ENCODE results near the gene HMGA1.

HMGA1 gene

DNA sequence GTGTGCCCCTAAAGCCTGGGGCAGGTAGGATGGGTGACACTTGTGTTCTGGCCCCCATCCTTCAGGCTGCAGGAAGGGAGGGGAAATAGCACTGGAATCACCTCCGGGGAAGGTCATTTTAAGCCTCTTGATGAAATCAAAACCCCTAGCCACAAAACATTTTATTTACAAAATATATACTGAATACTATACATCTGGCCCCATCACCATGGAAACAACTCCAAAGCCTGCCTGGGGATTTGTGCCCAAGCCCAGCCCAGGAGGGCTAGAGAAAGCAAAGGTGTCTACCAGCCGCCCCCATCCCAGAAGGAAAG, 9.5 kb downstream of the HMGA1 start:
- H3K36me3 ChIP-seq (ENCODE audit: control insufficient read depth in 1 of 2, insufficient read depth in 2 of 2, low read length in 2 of 2), result peaks cover 35 to 39% of the 10 kb centered on the region in 2 experiments
- H2AFZ ChIP-seq (ENCODE audit: insufficient read depth, low read length, poor library complexity), result no peak overlapping the region
- H2AK5ac ChIP-seq (ENCODE audit: low read length), result no peak overlapping the region
- no peak overlapping the region for H2BK12ac ChIP-seq (ENCODE audit: low read length)
- H3K18ac ChIP-seq (ENCODE audit: low read length), result no peak overlapping the region
- no peak for DNase-seq
- no peaks in the 10 kb centered on the region for H3K27me3 ChIP-seq (ENCODE audit: insufficient read depth, low read length)
- no peak overlapping the region for H3K4me3 ChIP-seq (ENCODE audit: low read depth, low read length)
- peaks cover 10% of the 10 kb centered on the region for H3K79me1 ChIP-seq (ENCODE audit: low read length)
- H3K14ac ChIP-seq (ENCODE audit: low read length), result no peak overlapping the region
- H3K4me1 ChIP-seq (ENCODE audit: control insufficient read depth in 1 of 2, insufficient read depth in 2 of 2, low read length in 2 of 2), result peaks cover 11 to 26% of the 10 kb centered on the region in 2 experiments
- no peak overlapping the region for H3K27ac ChIP-seq (ENCODE audit: low read depth, low read length)
- H2BK5ac ChIP-seq (ENCODE audit: low read depth, low read length, poor library complexity), result no peak overlapping the region
- H3K9ac ChIP-seq (ENCODE audit: low read length), result no peak overlapping the region
- H3K9me3 ChIP-seq (ENCODE audit: insufficient read depth, low read depth, low read length), result no peaks in the 10 kb centered on the region
- WGBS (ENCODE audit: extremely low coverage, insufficient coverage, insufficient read length), result no CpG with 5 or more reads among the region's 2 CpGs
- H3K23ac ChIP-seq (ENCODE audit: low read length), result no peak overlapping the region
- no peak overlapping the region for H2BK120ac ChIP-seq (ENCODE audit: insufficient read depth, low read length, poor library complexity)
- H3K4ac ChIP-seq (ENCODE audit: low read depth, low read length), result no peak overlapping the region
- H4K91ac ChIP-seq (ENCODE audit: low read depth, low read length), result no peak overlapping the region
- peaks cover 5% of the 10 kb centered on the region for H3K79me2 ChIP-seq (ENCODE audit: control insufficient read depth, insufficient read depth, low read length, poor library complexity)
- H4K12ac ChIP-seq (ENCODE audit: low read depth, low read length), result no peak overlapping the region
- H3K4me2 ChIP-seq (ENCODE audit: low read length), result no peak overlapping the region
- H4K8ac ChIP-seq (ENCODE audit: low read depth, low read length), result no peak overlapping the region

GRCh38 chr6:34246563-34247391, 10.1 kb downstream of the HMGA1 start:
- Histone ChIP-seq H3K23ac (ENCODE audit: low read length) (no peak overlapping the region), H3K4me1 (ENCODE audit: control insufficient read depth in 1 of 2, insufficient read depth in 2 of 2, low read length in 2 of 2) (peaks cover 11 to 25% of the 10 kb centered on the region in 2 experiments), H2BK12ac (ENCODE audit: low read length) (no peak overlapping the region), H2AFZ (ENCODE audit: insufficient read depth, low read length, poor library complexity) (no peak overlapping the region), H3K18ac (ENCODE audit: low read length) (no peak overlapping the region), H3K27ac (ENCODE audit: low read depth, low read length) (no peak overlapping the region), H2BK120ac (ENCODE audit: insufficient read depth, low read length, poor library complexity) (no peak overlapping the region), H4K12ac (ENCODE audit: low read depth, low read length) (no peak overlapping the region), H3K79me1 (ENCODE audit: low read length) (peaks cover 10% of the 10 kb centered on the region), H3K4me2 (ENCODE audit: low read length) (no peak overlapping the region), H3K27me3 (ENCODE audit: insufficient read depth, low read length) (no peaks in the 10 kb centered on the region), H3K14ac (ENCODE audit: low read length) (no peak overlapping the region), H2AK5ac (ENCODE audit: low read length) (no peak overlapping the region), H3K79me2 (ENCODE audit: control insufficient read depth, insufficient read depth, low read length, poor library complexity) (peaks cover 5% of the 10 kb centered on the region), H3K9ac (ENCODE audit: low read length) (no peak overlapping the region), H2BK5ac (ENCODE audit: low read depth, low read length, poor library complexity) (no peak overlapping the region), H3K9me3 (ENCODE audit: insufficient read depth, low read depth, low read length) (no peaks in the 10 kb centered on the region), H3K4me3 (ENCODE audit: low read depth, low read length) (no peak overlapping the region), H4K91ac (ENCODE audit: low read depth, low read length) (no peak overlapping the region), H4K8ac (ENCODE audit: low read depth, low read length) (no peak overlapping the region), H3K36me3 (ENCODE audit: control insufficient read depth in 1 of 2, insufficient read depth in 2 of 2, low read length in 2 of 2) (peaks cover 30 to 34% of the 10 kb centered on the region in 2 experiments), H3K4ac (ENCODE audit: low read depth, low read length) (no peak overlapping the region)
- no CpG with 5 or more reads among the region's 8 CpGs for WGBS (ENCODE audit: extremely low coverage, insufficient coverage, insufficient read length)
- peak; percentile 19 to 39 for DNase-seq

GRCh38 chr6:34247481-34248197, 11.0 kb downstream of the HMGA1 start:
- H3K27ac ChIP-seq (ENCODE audit: low read depth, low read length), result no peak overlapping the region
- H3K9ac ChIP-seq (ENCODE audit: low read length), result no peak overlapping the region
- H3K4me2 ChIP-seq (ENCODE audit: low read length), result peak overlapping the region; percentile 93
- WGBS (ENCODE audit: extremely low coverage, insufficient coverage, insufficient read length), result no CpG with 5 or more reads among the region's 6 CpGs
- H2AK5ac ChIP-seq (ENCODE audit: low read length), result no peak overlapping the region
- H3K18ac ChIP-seq (ENCODE audit: low read length), result peak overlapping the region; percentile 6
- H3K27me3 ChIP-seq (ENCODE audit: insufficient read depth, low read length), result no peaks in the 10 kb centered on the region
- H3K79me1 ChIP-seq (ENCODE audit: low read length), result peaks cover 10% of the 10 kb centered on the region
- H3K4me3 ChIP-seq (ENCODE audit: low read depth, low read length), result no peak overlapping the region
- no peak overlapping the region for H4K91ac ChIP-seq (ENCODE audit: low read depth, low read length)
- H3K4ac ChIP-seq (ENCODE audit: low read depth, low read length), result no peak overlapping the region
- no peak overlapping the region for H4K12ac ChIP-seq (ENCODE audit: low read depth, low read length)
- H3K9me3 ChIP-seq (ENCODE audit: insufficient read depth, low read depth, low read length), result no peaks in the 10 kb centered on the region
- H2BK12ac ChIP-seq (ENCODE audit: low read length), result no peak overlapping the region
- H3K14ac ChIP-seq (ENCODE audit: low read length), result no peak overlapping the region
- H2AFZ ChIP-seq (ENCODE audit: insufficient read depth, low read length, poor library complexity), result no peak overlapping the region
- no peak overlapping the region for H2BK120ac ChIP-seq (ENCODE audit: insufficient read depth, low read length, poor library complexity)
- H4K8ac ChIP-seq (ENCODE audit: low read depth, low read length), result no peak overlapping the region
- peaks cover 11 to 24% of the 10 kb centered on the region in 2 experiments for H3K4me1 ChIP-seq (ENCODE audit: control insufficient read depth in 1 of 2, insufficient read depth in 2 of 2, low read length in 2 of 2)
- DNase-seq, result no peak
- no peak overlapping the region for H3K23ac ChIP-seq (ENCODE audit: low read length)
- peaks cover 22 to 25% of the 10 kb centered on the region in 2 experiments for H3K36me3 ChIP-seq (ENCODE audit: control insufficient read depth in 1 of 2, insufficient read depth in 2 of 2, low read length in 2 of 2)
- peaks cover 5% of the 10 kb centered on the region for H3K79me2 ChIP-seq (ENCODE audit: control insufficient read depth, insufficient read depth, low read length, poor library complexity)
- no peak overlapping the region for H2BK5ac ChIP-seq (ENCODE audit: low read depth, low read length, poor library complexity)

- peak overlapping the region; percentile 48 for H3K4ac ChIP-seq (ENCODE audit: low read depth, low read length)
- no peak overlapping the region for H2BK5ac ChIP-seq (ENCODE audit: low read depth, low read length, poor library complexity)
- peaks cover 16 to 19% of the 10 kb centered on the region in 2 experiments for H3K36me3 ChIP-seq (ENCODE audit: control insufficient read depth in 1 of 2, insufficient read depth in 2 of 2, low read length in 2 of 2)
- peak overlapping the region; percentile 42 for H3K27ac ChIP-seq (ENCODE audit: low read depth, low read length)
- H2BK120ac ChIP-seq (ENCODE audit: insufficient read depth, low read length, poor library complexity), result peak overlapping the region; percentile 34
- H3K4me1 ChIP-seq (ENCODE audit: control insufficient read depth in 1 of 2, insufficient read depth in 2 of 2, low read length in 2 of 2), result peaks cover 11 to 19% of the 10 kb centered on the region in 2 experiments
- no peak overlapping the region for H3K23ac ChIP-seq (ENCODE audit: low read length)
- peak overlapping the region; percentile 87 for H4K8ac ChIP-seq (ENCODE audit: low read depth, low read length)
- peak overlapping the region; percentile 49 for H2AK5ac ChIP-seq (ENCODE audit: low read length)
- H3K14ac ChIP-seq (ENCODE audit: low read length), result peak overlapping the region; percentile 80
- H3K79me1 ChIP-seq (ENCODE audit: low read length), result peaks cover 10% of the 10 kb centered on the region
- peak overlapping the region; percentile 93 for H3K4me2 ChIP-seq (ENCODE audit: low read length)
- H3K9me3 ChIP-seq (ENCODE audit: insufficient read depth, low read depth, low read length), result no peaks in the 10 kb centered on the region
- H4K12ac ChIP-seq (ENCODE audit: low read depth, low read length), result peak overlapping the region; percentile 52
- peak overlapping the region; percentile 65 for H3K18ac ChIP-seq (ENCODE audit: low read length)
- peak overlapping the region; percentile 23 for H2BK12ac ChIP-seq (ENCODE audit: low read length)
- peak overlapping the region; percentile 86 for H3K4me3 ChIP-seq (ENCODE audit: low read depth, low read length)
- H3K27me3 ChIP-seq (ENCODE audit: insufficient read depth, low read length), result no peaks in the 10 kb centered on the region
- peak overlapping the region; percentile 58 for H2AFZ ChIP-seq (ENCODE audit: insufficient read depth, low read length, poor library complexity)
- no CpG with 5 or more reads among the region's 17 CpGs for WGBS (ENCODE audit: extremely low coverage, insufficient coverage, insufficient read length)
- DNase-seq, result peak; percentile 48
- H4K91ac ChIP-seq (ENCODE audit: low read depth, low read length), result peak overlapping the region; percentile 82
- peaks cover 5% of the 10 kb centered on the region for H3K79me2 ChIP-seq (ENCODE audit: control insufficient read depth, insufficient read depth, low read length, poor library complexity)
- peak overlapping the region; percentile 64 for H3K9ac ChIP-seq (ENCODE audit: low read length)
These were observed 11.6 kb downstream of the HMGA1 start for GRCh38 chr6:34248198-34248726.
